Panc1 (cell line): Measurements from ENCODE around the gene MLN.

Experiments
- CTCF ChIP-seq: fragments of 450-650 bp; IDR thresholded peaks from 2 replicates; pipeline ENCODE4 v1.5.1; 2017; ENCODE audit warnings: mild to moderate bottlenecking
- POLR2AphosphoS5 ChIP-seq: IDR thresholded peaks from 2 replicates; pipeline ENCODE4 v1.6.1; 2012; ENCODE audit warnings: mild to moderate bottlenecking, low read depth, low read length, moderate library complexity
- REST ChIP-seq, 2 experiments: IDR thresholded peaks; 2 replicates each; pipeline ENCODE4 v1.6.1; 2011 to 2012; ENCODE audit warnings: low read depth in 2 of 2, control low read depth in 1 of 2, low read length in 1 of 2, mild to moderate bottlenecking in 1 of 2, moderate library complexity in 1 of 2; ENCODE audit not compliant: insufficient read depth in 1 of 2
- TCF7L2 ChIP-seq: IDR thresholded peaks from 2 replicates; pipeline ENCODE4 v1.6.1; 2011; ENCODE audit warnings: mild to moderate bottlenecking, low read depth, low read length, inconsistent platforms

GRCh38 chr6:33849500-33850075, 45.8 kb upstream of the MLN start:
- TF ChIP-seq CTCF = no peak
- no peak for TF ChIP-seq REST (IDR thresholded peaks at IDR 0.05; ENCODE audit: insufficient read depth in 1 of 2, low read depth in 2 of 2, low read length in 1 of 2)
- TF ChIP-seq POLR2AphosphoS5 = no peak
- TF ChIP-seq TCF7L2 = no peak
